Measurements from ENCODE around the gene DDX42. TPM values are rescaled to one million over a fixed set of nuclear protein-coding genes. Genes with fewer than 3 reads are reported as not detected.

The DDX42 gene
- total and polyA plus RNA-seq, 9 of the 15 experiments (the other 6 are each of a cell fraction or from before 2014, with no cell fraction given): 16.5 to 149 (median 87.6) TPM

- Histone ChIP-seq H3K9me3 (replicated peaks; ENCODE audit: control insufficient read depth, insufficient read depth, low read depth, low read length) (no peaks in the 10 kb centered on the region), H4K20me1 (replicated peaks; ENCODE audit: control insufficient read depth, insufficient read depth, low read length) (no peaks in the 10 kb centered on the region), H3K4me1 (replicated peaks in 1 of 2; ENCODE audit: control insufficient read depth in 2 of 2, insufficient read depth in 2 of 2, low read length in 2 of 2) (no peaks in the 10 kb centered on the region), H3K4me2 (ENCODE audit: insufficient read depth, low read length) (no peak overlapping the region), H3K36me3 (ENCODE audit: control insufficient read depth, insufficient read depth, low read length) (peaks cover 85% of the 10 kb centered on the region), H3K9me1 (ENCODE audit: control insufficient read depth, insufficient read depth, low read length) (no peaks in the 10 kb centered on the region), H2AFZ (ENCODE audit: low read depth, low read length) (no peak overlapping the region), H3K27ac (ENCODE audit: extremely low read depth, low read depth, low read length) (no peak overlapping the region), H3K9ac (ENCODE audit: insufficient read depth in 1 of 2, low read depth in 2 of 2, low read length in 2 of 2) (no peak overlapping the region), H3K4me3 (no peak overlapping the region), H3K27me3 (ENCODE audit: control insufficient read depth in 2 of 2, insufficient read depth in 2 of 2, low read length in 2 of 2) (no peaks in the 10 kb centered on the region), H3K79me2 (ENCODE audit: control insufficient read depth, insufficient read depth, low read length) (0 out of 3 replicates have a peak, but pooled peaks cover 6% of the 10 kb centered on the region)
- FAIRE-seq (no peak), ATAC-seq (no peak), DNase-seq (ENCODE audit: extremely low read depth in 1 of 4, low spot score in 3 of 4) (no peak)
- intact Hi-C loops (cut with micrococcal nuclease) (no loop called here), in situ Hi-C loops (cut with MboI) (no loop called here)
- CTCF ChIA-PET (ENCODE audit: low intra/inter-chr PET ratio): no interaction called here
- BruUV-seq (replicated peaks): no TSS peak
- 94% methylated on average over 1 of the region's 1 CpG for WGBS (ENCODE audit: insufficient coverage, low coverage, missing lambda C conversion rate)
- POLR2A ChIA-PET: interaction anchor here (0.7 to 1.2 kb wide), 2 partner anchors 10 kb away, joined by 3 read pairs; no protein-coding TSS in a partner anchor
- TF ChIP-seq BCL6 (CRISPR knock-in tag; IDR thresholded peaks at IDR 0.05) (no peak), ZBTB11 (CRISPR knock-in tag; IDR thresholded peaks at IDR 0.05) (0 out of 6 replicates have a peak, but pooled peaks of 1 of the 3 experiments have one; percentile 33), ZNF740 (CRISPR knock-in tag; IDR thresholded peaks at IDR 0.05) (no peak), ZNF740 (tag; IDR thresholded peaks at IDR 0.05) (no peak), OTX1 (CRISPR knock-in tag; IDR thresholded peaks at IDR 0.05) (no peak), SETDB1 (IDR thresholded peaks at IDR 0.05; ENCODE audit: low read length) (no peak), ZNF830 (CRISPR knock-in tag; IDR thresholded peaks at IDR 0.05) (no peak), ZKSCAN1 (IDR thresholded peaks at IDR 0.05; ENCODE audit: low read depth, low read length) (no peak)
These were observed 21.3 kb upstream of the DDX42 start for GRCh38 chr17:63752707-63753106.
